IMR-90 (cell line): ENCODE data around the gene RAD51B. TPM values are rescaled to one million over a fixed set of nuclear protein-coding genes. Genes with fewer than 3 reads are reported as not detected.

Source experiments
- ATAC-seq: fragments of 200-7000 bp; cut with Tn5 transposase; 2 replicates; pipeline ENCODE4 v1.9.1; 2020; ENCODE audit warnings: low read depth, mild to moderate bottlenecking, moderate library complexity
- BruUV-seq: library from RNA; stranded (reverse); fragments of 400-500 nt; replicated peaks from 2 replicates; lab custom pipeline; 2021; lab: Mats Ljungman, UMichigan
- CTCF ChIA-PET: fragments of 300-600 bp; formaldehyde crosslinking; extraction: SDS; loops from one replicate; lab custom pipeline; 2021; ENCODE audit warnings: antibody characterized with exemption; lab: Yijun Ruan, JAX
- POLR2A ChIA-PET: fragments of 300-600 bp; sonication (Branson Sonifier 250); formaldehyde crosslinking; loops from one replicate; lab custom pipeline; 2022; ENCODE audit warnings: antibody characterized with exemption; ENCODE audit not compliant: unreplicated experiment; lab: Charles Lee
- DNase-seq: peaks from one replicate; pipeline ENCODE4 v3.0.0; 2013
- H2AFZ ChIP-seq: replicated peaks from 2 replicates; pipeline ENCODE3; 2013; ENCODE audit warnings: low read length, mild to moderate bottlenecking; ENCODE audit not compliant: poor library complexity
- H2AK5ac ChIP-seq: 2 replicates; pipeline ENCODE4 v1.6.1; 2013; ENCODE audit warnings: low read depth, low read length, inconsistent platforms
- H2AK9ac ChIP-seq: replicated peaks from 2 replicates; pipeline ENCODE3; 2013; ENCODE audit warnings: mild to moderate bottlenecking, low read depth, low read length, moderate library complexity; ENCODE audit not compliant: poor library complexity
- H2BK120ac ChIP-seq: 2 replicates; pipeline ENCODE4 v1.6.1; 2013; ENCODE audit warnings: low read depth, low read length, inconsistent platforms
- H2BK15ac ChIP-seq: 3 replicates; pipeline ENCODE4 v1.6.1; 2013; ENCODE audit warnings: low read depth, low read length, inconsistent platforms
- H2BK20ac ChIP-seq: 2 replicates; pipeline ENCODE4 v1.6.1; 2013; ENCODE audit warnings: low read depth, mild to moderate bottlenecking, inconsistent platforms, low read length, moderate library complexity
- H2BK5ac ChIP-seq: 2 replicates; pipeline ENCODE4 v1.6.1; 2013; ENCODE audit warnings: mild to moderate bottlenecking, low read depth, low read length, inconsistent platforms; ENCODE audit not compliant: poor library complexity, severe bottlenecking
- H3K14ac ChIP-seq: replicated peaks from 2 replicates; pipeline ENCODE4 v1.6.1; 2013; ENCODE audit warnings: low read depth, low read length, inconsistent platforms
- H3K18ac ChIP-seq: 2 replicates; pipeline ENCODE4 v1.6.1; 2013; ENCODE audit warnings: low read depth, low read length, control low read depth
- H3K23ac ChIP-seq: 2 replicates; pipeline ENCODE4 v1.6.1; 2013; ENCODE audit warnings: low read depth, low read length, inconsistent platforms
- H3K27ac ChIP-seq: 2 replicates; pipeline ENCODE4 v1.5.1; 2013; ENCODE audit warnings: mild to moderate bottlenecking, control low read depth, low read length; ENCODE audit not compliant: insufficient read depth
- H3K27me3 ChIP-seq: 2 replicates; pipeline ENCODE4 v1.6.1; 2013; ENCODE audit warnings: low read length; ENCODE audit not compliant: control insufficient read depth, insufficient read depth
- H3K36me3 ChIP-seq: 2 replicates; pipeline ENCODE4 v1.6.1; 2013; ENCODE audit warnings: low read length, mixed read lengths; ENCODE audit not compliant: control insufficient read depth, insufficient read depth
- H3K4ac ChIP-seq: 2 replicates; pipeline ENCODE4 v1.6.1; 2013; ENCODE audit warnings: low read depth, low read length, inconsistent platforms
- H3K4me1 ChIP-seq: 2 replicates; pipeline ENCODE4 v1.6.1; 2013; ENCODE audit warnings: low read length, mixed read lengths; ENCODE audit not compliant: control insufficient read depth, insufficient read depth
- H3K4me2 ChIP-seq: 2 replicates; pipeline ENCODE4 v1.6.1; 2013; ENCODE audit warnings: low read depth, mild to moderate bottlenecking, control low read depth, low read length, moderate library complexity
- H3K4me3 ChIP-seq: 2 replicates; pipeline ENCODE4 v1.5.1; 2013; ENCODE audit warnings: low read depth, mild to moderate bottlenecking, control low read depth, low read length, moderate library complexity; ENCODE audit not compliant: insufficient read depth
- H3K56ac ChIP-seq: 2 replicates; pipeline ENCODE4 v1.6.1; 2013; ENCODE audit warnings: low read length, inconsistent platforms; ENCODE audit not compliant: insufficient read depth; ENCODE audit errors: extremely low read depth
- H3K79me1 ChIP-seq, 2 experiments: 2 replicates each; pipeline ENCODE4 v1.6.1; 2013; ENCODE audit warnings: low read length in 2 of 2, inconsistent platforms in 1 of 2, low read depth in 1 of 2
- H3K9ac ChIP-seq: 2 replicates; pipeline ENCODE4 v1.6.1; 2013; ENCODE audit warnings: low read depth, low read length, control low read depth
- H3K9me1 ChIP-seq: 2 replicates; pipeline ENCODE4 v1.6.1; 2013; ENCODE audit warnings: low read length, inconsistent platforms; ENCODE audit not compliant: insufficient read depth
- H3K9me3 ChIP-seq: 2 replicates; pipeline ENCODE4 v1.6.1; 2013; ENCODE audit warnings: low read length; ENCODE audit not compliant: control insufficient read depth, insufficient read depth
- H4K20me1 ChIP-seq: 2 replicates; pipeline ENCODE4 v1.6.1; 2013; ENCODE audit warnings: low read length, inconsistent platforms; ENCODE audit not compliant: insufficient read depth
- H4K5ac ChIP-seq: 2 replicates; pipeline ENCODE4 v1.6.1; 2013; ENCODE audit warnings: mild to moderate bottlenecking, low read depth, low read length, control low read depth
- H4K8ac ChIP-seq, 2 experiments: 2 replicates each; pipeline ENCODE4 v1.6.1; 2013; ENCODE audit warnings: low read depth in 2 of 2, low read length in 2 of 2, control low read depth in 1 of 2, inconsistent platforms in 1 of 2
- H4K91ac ChIP-seq: 2 replicates; pipeline ENCODE4 v1.6.1; 2013; ENCODE audit warnings: low read depth, low read length, inconsistent platforms; ENCODE audit not compliant: insufficient read depth
- BHLHE40 ChIP-seq: fragments of 150-350 bp; IDR thresholded peaks from 2 replicates; pipeline ENCODE4 v1.6.1; 2016; ENCODE audit warnings: mild to moderate bottlenecking, low read depth, low read length
- CEBPB ChIP-seq: IDR thresholded peaks from 2 replicates; pipeline ENCODE4 v1.6.1; 2012; ENCODE audit warnings: low read depth, low read length, improper control_type of control experiment
- CHD1 ChIP-seq: IDR thresholded peaks from 2 replicates; pipeline ENCODE4 v1.6.1; 2012; ENCODE audit warnings: low read depth, low read length, improper control_type of control experiment
- ELK1 ChIP-seq: fragments of 150-350 bp; IDR thresholded peaks from 2 replicates; pipeline ENCODE4 v1.6.1; 2016; ENCODE audit warnings: low read depth, mild to moderate bottlenecking, low read length, moderate library complexity, borderline replicate concordance
- FOS ChIP-seq: fragments of 150-350 bp; IDR thresholded peaks from 2 replicates; pipeline ENCODE4 v1.6.1; 2016; ENCODE audit warnings: low read depth, low read length
- MAFK ChIP-seq: IDR thresholded peaks from 2 replicates; pipeline ENCODE4 v1.6.1; 2012; ENCODE audit warnings: low read depth, low read length, improper control_type of control experiment
- MAZ ChIP-seq: IDR thresholded peaks from 2 replicates; pipeline ENCODE4 v1.6.1; 2012; ENCODE audit warnings: low read depth, mild to moderate bottlenecking, low read length, improper control_type of control experiment, moderate library complexity, borderline replicate concordance
- MXI1 ChIP-seq: IDR thresholded peaks from 2 replicates; pipeline ENCODE4 v1.6.1; 2012; ENCODE audit warnings: low read depth, mild to moderate bottlenecking, low read length, moderate library complexity, borderline replicate concordance
- NFE2L2 ChIP-seq: fragments of 150-350 bp; IDR thresholded peaks from 2 replicates; pipeline ENCODE4 v1.6.1; 2016; ENCODE audit warnings: low read depth, mild to moderate bottlenecking, low read length
- POLR2A ChIP-seq: IDR thresholded peaks from 2 replicates; pipeline ENCODE4 v1.6.1; 2012; ENCODE audit warnings: mild to moderate bottlenecking, low read depth, low read length
- RAD21 ChIP-seq: IDR thresholded peaks from 2 replicates; pipeline ENCODE4 v1.6.1; 2012; ENCODE audit warnings: low read length, improper control_type of control experiment
- RCOR1 ChIP-seq: IDR thresholded peaks from 2 replicates; pipeline ENCODE4 v1.6.1; 2012; ENCODE audit warnings: mild to moderate bottlenecking, low read length, improper control_type of control experiment; ENCODE audit not compliant: insufficient replicate concordance
- RFX5 ChIP-seq: IDR thresholded peaks from 2 replicates; pipeline ENCODE4 v1.8.0; 2012; ENCODE audit warnings: low read depth, mild to moderate bottlenecking, low read length, moderate library complexity
- SMC3 ChIP-seq: fragments of 150-350 bp; IDR thresholded peaks from 2 replicates; pipeline ENCODE4 v1.6.1; 2016; ENCODE audit warnings: low read depth, mild to moderate bottlenecking, antibody characterized with exemption, low read length, moderate library complexity
- USF2 ChIP-seq: fragments of 150-350 bp; IDR thresholded peaks from 2 replicates; pipeline ENCODE4 v1.6.1; 2017; ENCODE audit warnings: mild to moderate bottlenecking, antibody characterized with exemption, low read length, low read depth
- WGBS, 2 experiments: methylation state at CpG; one replicate each; pipeline versions ENCODE4 v1.1.5 to v1.1.7; 2013; ENCODE audit warnings: missing lambda C conversion rate in 2 of 2; ENCODE audit not compliant: insufficient read length in 1 of 2; ENCODE audit errors: extremely low coverage in 2 of 2; 5-methylcytosine and 5-hydroxymethylcytosine counted together
- dilution Hi-C: fragments of 300-500 bp; cut with HindIII; formaldehyde crosslinking; loops from one replicate; pipeline ENCODE4 v1.14.3; 2018; ENCODE audit warnings: low sequenced_read_pairs; ENCODE audit not compliant: unreplicated experiment
- in situ Hi-C: fragments of 300-500 bp; cut with MboI; formaldehyde crosslinking; loops from 3 replicates; pipeline ENCODE4 v1.14.3; 2019; ENCODE audit warnings: low sequenced_read_pairs, inconsistent platforms, mixed read lengths
- intact Hi-C: fragments of 100-400 bp; cut with micrococcal nuclease; formaldehyde crosslinking; loops from 2 replicates; pipeline ENCODE4 v1.10.0; 2022
- polyA plus RNA-seq, 3 experiments: library from polyadenylated mRNA; depleted of rRNA; stranded (reverse); fragments of >200 nt; gene quantifications; 2 replicates each; pipeline ENCODE4 v1.2.3, GENCODE V29; 2012; ENCODE audit warnings: low replicate concordance in 1 of 3
- total RNA-seq: library from RNA; depleted of rRNA; stranded (reverse); fragments of >200 nt; gene quantifications from 2 replicates; pipeline ENCODE4 v1.2.3, GENCODE V29; 2012
- TF ChIP-seq, protein P1 (sequence below): conservative IDR thresholded peaks from 2 replicates; pipeline ENCODE4 v1.5.1; 2012; ENCODE audit warnings: mild to moderate bottlenecking, low read depth, low read length, improper control_type of control experiment

The RAD51B gene
- total and polyA plus RNA-seq, 2 of the 4 experiments (the other 2 are of a cell fraction) = 5.1 to 18.8 TPM

DNA sequence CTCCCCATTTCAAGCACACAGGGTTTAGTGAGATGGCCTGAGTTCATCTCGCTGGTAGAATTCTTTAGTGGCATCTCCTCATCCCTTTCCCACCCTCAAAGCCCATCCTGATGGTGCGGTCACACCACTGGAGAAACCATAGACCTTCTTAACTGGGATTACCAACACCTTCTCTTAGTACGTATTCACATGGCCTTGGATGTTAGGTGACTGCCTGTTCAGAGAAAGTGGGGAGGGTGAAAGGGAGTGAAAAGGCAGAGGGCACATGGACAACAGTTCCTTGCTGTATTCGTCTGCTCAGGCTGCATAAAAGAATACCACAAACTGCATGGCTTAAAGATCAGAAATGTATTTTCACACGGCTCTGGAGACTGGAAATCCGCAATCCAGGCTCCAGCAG is 667.2 kb downstream of the RAD51B start:
- Histone ChIP-seq H2AFZ (no peak overlapping the region), H3K4me3 (no peak overlapping the region), H3K27ac (no peak overlapping the region), H3K27me3 (no peaks in the 10 kb centered on the region), H4K8ac (no peak overlapping the region), H2AK5ac (peak overlapping the region; percentile 52; the same call in 1 of the 2 replicates), H4K5ac (no peak overlapping the region), H2AK9ac (no peak overlapping the region), H3K4ac (0 out of 2 replicates have a peak overlapping the region, but pooled peaks have one; percentile 16), H2BK15ac (0 out of 3 replicates have a peak overlapping the region, but pooled peaks have one; percentile 58), H3K23ac (no peak overlapping the region), H3K56ac (no peak overlapping the region), H3K4me2 (no peak overlapping the region), H3K18ac (peak overlapping the region; percentile 41; the same call in 1 of the 2 replicates), H4K20me1 (no peaks in the 10 kb centered on the region), H4K91ac (no peak overlapping the region), H3K4me1 (0 out of 2 replicates have a peak, but pooled peaks cover 2% of the 10 kb centered on the region), H3K36me3 (no peaks in the 10 kb centered on the region), H3K9me3 (no peaks in the 10 kb centered on the region), H3K79me1 (no peaks in the 10 kb centered on the region), H2BK20ac (no peak overlapping the region), H3K14ac (no peak overlapping the region), H3K9ac (no peak overlapping the region), H2BK120ac (no peak overlapping the region), H3K9me1 (0 out of 2 replicates have a peak, but pooled peaks cover 3% of the 10 kb centered on the region), H2BK5ac (no peak overlapping the region)
- ATAC-seq (no peak), DNase-seq (no peak)
- dilution Hi-C loops = no loop called here
- CTCF ChIA-PET = no interaction called here
- in situ Hi-C loops = no loop called here
- TF ChIP-seq SMC3 = no peak
- TF ChIP-seq USF2 = no peak
- no peak for TF ChIP-seq CEBPB
- no peak for TF ChIP-seq CHD1
- no peak for TF ChIP-seq ELK1
- TF ChIP-seq RFX5 = no peak
- TF ChIP-seq MAFK = no peak
- TF ChIP-seq RAD21 = no peak
- TF ChIP-seq RCOR1 = no peak
- TF ChIP-seq NFE2L2 = no peak
- no peak for TF ChIP-seq MXI1
- no peak for TF ChIP-seq FOS
- TF ChIP-seq POLR2A = no peak
- TF ChIP-seq, protein P1, sequence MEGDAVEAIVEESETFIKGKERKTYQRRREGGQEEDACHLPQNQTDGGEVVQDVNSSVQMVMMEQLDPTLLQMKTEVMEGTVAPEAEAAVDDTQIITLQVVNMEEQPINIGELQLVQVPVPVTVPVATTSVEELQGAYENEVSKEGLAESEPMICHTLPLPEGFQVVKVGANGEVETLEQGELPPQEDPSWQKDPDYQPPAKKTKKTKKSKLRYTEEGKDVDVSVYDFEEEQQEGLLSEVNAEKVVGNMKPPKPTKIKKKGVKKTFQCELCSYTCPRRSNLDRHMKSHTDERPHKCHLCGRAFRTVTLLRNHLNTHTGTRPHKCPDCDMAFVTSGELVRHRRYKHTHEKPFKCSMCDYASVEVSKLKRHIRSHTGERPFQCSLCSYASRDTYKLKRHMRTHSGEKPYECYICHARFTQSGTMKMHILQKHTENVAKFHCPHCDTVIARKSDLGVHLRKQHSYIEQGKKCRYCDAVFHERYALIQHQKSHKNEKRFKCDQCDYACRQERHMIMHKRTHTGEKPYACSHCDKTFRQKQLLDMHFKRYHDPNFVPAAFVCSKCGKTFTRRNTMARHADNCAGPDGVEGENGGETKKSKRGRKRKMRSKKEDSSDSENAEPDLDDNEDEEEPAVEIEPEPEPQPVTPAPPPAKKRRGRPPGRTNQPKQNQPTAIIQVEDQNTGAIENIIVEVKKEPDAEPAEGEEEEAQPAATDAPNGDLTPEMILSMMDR = no peak
- TF ChIP-seq BHLHE40 = no peak
- TF ChIP-seq MAZ = no peak
- no CpG with 5 or more reads among the region's 6 CpGs for WGBS, 2 experiments
- BruUV-seq = no TSS peak
- POLR2A ChIA-PET = no interaction called here
- intact Hi-C loops = no loop called here
